Endothelial cell of umbilical vein (primary cell): ENCODE measurements around the gene PLG. TPM values are rescaled to one million over a fixed set of nuclear protein-coding genes. Genes with fewer than 3 reads are reported as not detected.
"Not testable (repeated sequence)": the region's sequence is repeated elsewhere in the genome, so short reads cannot be mapped to it uniquely, and the experiment has no call there.

Source experiments
- BruUV-seq: library from RNA; stranded (reverse); fragments of 400-500 nt; replicated peaks from 2 replicates; lab custom pipeline; 2021; lab: Mats Ljungman, UMichigan
- CTCF ChIA-PET: fragments of 300-600, 350-600 bp; sonication (Branson Sonifier 250); formaldehyde crosslinking; loops from one replicate; lab custom pipeline; 2021; ENCODE audit warnings: antibody characterized with exemption, inconsistent platforms; lab: Charles Lee
- POLR2A ChIA-PET: fragments of 300-600, 350-600 bp; sonication (Branson Sonifier 250); formaldehyde crosslinking; loops from one replicate; lab custom pipeline; 2021; ENCODE audit warnings: antibody characterized with exemption, inconsistent platforms; lab: Charles Lee
- DNase-seq: peaks from one replicate; pipeline ENCODE4 v3.0.0-alpha.2; 2011; ENCODE audit warnings: low read depth, low spot score
- FAIRE-seq: peaks from 2 replicates; lab custom pipeline; 2011; peaks lifted over from hg19 to GRCh38; lab: Jason Lieb, UNC
- H2AFZ ChIP-seq: 2 replicates; pipeline ENCODE4 v1.6.0; 2012; ENCODE audit warnings: low read depth, low read length, control low read depth, inconsistent platforms
- H3K27ac ChIP-seq: 2 replicates; pipeline ENCODE4 v1.5.1; 2011; ENCODE audit warnings: low read depth, mild to moderate bottlenecking, control low read depth, low read length, moderate library complexity; ENCODE audit not compliant: insufficient read depth
- H3K27me3 ChIP-seq, 2 experiments: 2 replicates each; pipeline versions ENCODE4 v1.6.0 to v1.6.1; 2011; ENCODE audit warnings: low read length in 2 of 2, mixed read lengths in 1 of 2; ENCODE audit not compliant: control insufficient read depth in 2 of 2, insufficient read depth in 2 of 2
- H3K36me3 ChIP-seq, 2 experiments: 2 replicates in 1 of 2; 3 replicates in 1 of 2; pipeline ENCODE4 v1.5.1; 2011; ENCODE audit warnings: low read length in 2 of 2, mild to moderate bottlenecking in 1 of 2, moderate library complexity in 1 of 2; ENCODE audit not compliant: control insufficient read depth in 2 of 2, insufficient read depth in 2 of 2; ENCODE audit errors: extremely low read depth in 1 of 2
- H3K4me1 ChIP-seq: 3 replicates; pipeline ENCODE4 v1.5.1; 2011; ENCODE audit warnings: mild to moderate bottlenecking, low read length; ENCODE audit not compliant: control insufficient read depth, insufficient read depth; ENCODE audit errors: extremely low read depth
- H3K4me2 ChIP-seq: 2 replicates; pipeline ENCODE4 v1.6.1; 2011; ENCODE audit warnings: low read length, control low read depth, mixed read lengths; ENCODE audit not compliant: insufficient read depth
- H3K4me3 ChIP-seq, 3 experiments: fragments of 200-600 bp in 1 of 3; sonication (generic), shearing (Covaris generic) in 1 of 3; replicated peaks in 1 of 3; 2 replicates each; pipeline ENCODE4 v1.5.1; 2011 to 2016; ENCODE audit warnings: control low read depth in 3 of 3, low read length in 3 of 3, mild to moderate bottlenecking in 2 of 3, inconsistent platforms in 1 of 3, low read depth in 1 of 3, moderate library complexity in 1 of 3; ENCODE audit not compliant: insufficient read depth in 1 of 3
- H3K79me2 ChIP-seq: 2 replicates; pipeline ENCODE4 v1.6.0; 2012; ENCODE audit warnings: low read length, inconsistent platforms; ENCODE audit not compliant: control insufficient read depth, insufficient read depth
- H3K9ac ChIP-seq: replicated peaks from 2 replicates; pipeline ENCODE3; 2011; ENCODE audit warnings: low read length, control low read depth; ENCODE audit not compliant: insufficient read depth; ENCODE audit errors: extremely low read depth
- H3K9me1 ChIP-seq: replicated peaks from 3 replicates; pipeline ENCODE4 v1.6.0; 2011; ENCODE audit warnings: mild to moderate bottlenecking, low read length; ENCODE audit not compliant: control insufficient read depth, insufficient read depth; ENCODE audit errors: extremely low read depth
- H3K9me3 ChIP-seq: replicated peaks from 2 replicates; pipeline ENCODE4 v1.5.1; 2012; ENCODE audit warnings: low read length, inconsistent platforms; ENCODE audit not compliant: control insufficient read depth, insufficient read depth
- H4K20me1 ChIP-seq: replicated peaks from 2 replicates; pipeline ENCODE3; 2011; ENCODE audit warnings: mild to moderate bottlenecking, low read length; ENCODE audit not compliant: control insufficient read depth, insufficient read depth; ENCODE audit errors: extremely low read depth
- CTCF ChIP-seq, 2 donors: IDR thresholded peaks; 1 replicate in 1 of 2; 2 replicates in 1 of 2; pipeline ENCODE4 v1.5.1; 2011; ENCODE audit warnings: low read length in 2 of 2, mild to moderate bottlenecking in 2 of 2, moderate library complexity in 2 of 2, control low read depth in 1 of 2, inconsistent platforms in 1 of 2, low read depth in 1 of 2; ENCODE audit not compliant: insufficient read depth in 1 of 2; ENCODE audit errors: extremely low read depth in 1 of 2
- EZH2 ChIP-seq: IDR thresholded peaks from 2 replicates; pipeline ENCODE4 v1.6.1; 2012; ENCODE audit warnings: borderline replicate concordance, low read depth, mild to moderate bottlenecking, moderate library complexity, low read length, inconsistent platforms; ENCODE audit not compliant: severe bottlenecking
- FOS ChIP-seq: IDR thresholded peaks from 2 replicates; pipeline ENCODE4 v1.6.1; 2011; ENCODE audit warnings: mild to moderate bottlenecking, low read length, moderate library complexity, borderline replicate concordance; ENCODE audit not compliant: insufficient read depth
- GATA2 ChIP-seq: IDR thresholded peaks from 2 replicates; pipeline ENCODE4 v1.7.0; 2011; ENCODE audit warnings: low read depth, mild to moderate bottlenecking, moderate library complexity, mixed read lengths, low read length; ENCODE audit not compliant: insufficient read length, insufficient read depth
- JUN ChIP-seq: IDR thresholded peaks from 2 replicates; pipeline ENCODE4 v1.6.1; 2011; ENCODE audit warnings: borderline replicate concordance, low read depth; ENCODE audit not compliant: insufficient read length, insufficient read depth
- MAX ChIP-seq: IDR thresholded peaks from 2 replicates; pipeline ENCODE4 v1.6.1; 2011; ENCODE audit not compliant: insufficient read depth, insufficient read length
- MYC ChIP-seq: IDR thresholded peaks from one replicate; pipeline ENCODE4 v1.6.1; 2011; ENCODE audit warnings: mild to moderate bottlenecking, low read depth, low read length
- POLR2A ChIP-seq: IDR thresholded peaks from 2 replicates; pipeline ENCODE4 v1.6.1; 2012; ENCODE audit warnings: low read depth, mild to moderate bottlenecking, control low read depth, low read length
- POLR2AphosphoS5 ChIP-seq: IDR thresholded peaks from 2 replicates; pipeline ENCODE4 v1.6.1; 2012; ENCODE audit warnings: low read depth, mild to moderate bottlenecking, control low read depth, low read length, moderate library complexity; ENCODE audit not compliant: insufficient read depth
- dilution Hi-C: fragments of 300-500 bp; cut with MboI; formaldehyde crosslinking; loops from one replicate; pipeline ENCODE4 v1.15.0; 2019; ENCODE audit warnings: low sequenced_read_pairs; ENCODE audit not compliant: extremely low pct_ligation_motif_present
- intact Hi-C: fragments of 100-400 bp; cut with micrococcal nuclease; formaldehyde crosslinking; loops from one replicate; pipeline ENCODE4 v1.10.0; 2022
- polyA plus RNA-seq, 4 experiments: library from polyadenylated mRNA; depleted of rRNA in 3 of 4; stranded (reverse) in 3 of 4; unstranded in 1 of 4; fragments of >200 nt; gene quantifications; 2 replicates each; pipeline versions ENCODE4 v1.2.1 to v1.2.3, GENCODE V29; 2011 to 2012; ENCODE audit warnings: missing spikeins in 1 of 4
- total RNA-seq: library from RNA; stranded (reverse); gene quantifications from 2 replicates; pipeline ENCODE4 v1.2.3, GENCODE V29; 2021

Gene PLG
- total and polyA plus RNA-seq, 2 donors (not counting 3 experiments of a cell fraction or from before 2014, with no cell fraction given), result not detected

GRCh38 chr6:160696884-160697283, 5.2 kb upstream of the PLG start:
- POLR2A ChIA-PET, H3K27me3 ChIP-seq, BruUV-seq, H3K9me1 ChIP-seq, CTCF ChIA-PET, intact Hi-C loops, H3K9ac ChIP-seq, dilution Hi-C loops, H4K20me1 ChIP-seq, H3K9me3 ChIP-seq, H3K36me3 ChIP-seq, H2AFZ ChIP-seq, DNase-seq, H3K4me3 ChIP-seq, H3K79me2 ChIP-seq, H3K4me1 ChIP-seq, H3K4me2 ChIP-seq, FAIRE-seq, H3K27ac ChIP-seq: not testable (repeated sequence)

- Histone ChIP-seq H3K9me3 (no peaks in the 10 kb centered on the region), H3K27ac (no peak overlapping the region), H3K4me2 (no peak overlapping the region), H3K79me2 (no peaks in the 10 kb centered on the region), H3K36me3 (no peaks in the 10 kb centered on the region), H4K20me1 (no peaks in the 10 kb centered on the region), H3K4me3 (no peak overlapping the region), H3K27me3 (no peaks in the 10 kb centered on the region), H2AFZ (no peak overlapping the region), H3K4me1 (no peaks in the 10 kb centered on the region), H3K9ac (no peak overlapping the region), H3K9me1 (no peaks in the 10 kb centered on the region)
- dilution Hi-C loops, result no loop called here
- CTCF ChIA-PET, result no interaction called here
- DNase-seq (no peak), FAIRE-seq (no peak)
- POLR2A ChIA-PET, result no interaction called here
- TF ChIP-seq GATA2, result no peak
- TF ChIP-seq CTCF (IDR thresholded peaks at IDR 0.05; ENCODE audit: extremely low read depth in 1 of 2, insufficient read depth in 1 of 2, low read depth in 1 of 2, low read length in 2 of 2), result no peak
- no peak for TF ChIP-seq FOS
- TF ChIP-seq MYC, result no peak
- TF ChIP-seq EZH2, result no peak
- TF ChIP-seq MAX, result no peak
- TF ChIP-seq JUN, result no peak
- no peak for TF ChIP-seq POLR2AphosphoS5
- TF ChIP-seq POLR2A, result no peak
- no TSS peak for BruUV-seq
- intact Hi-C loops, result no loop called here
These were observed 4.2 kb upstream of the PLG start for GRCh38 chr6:160697826-160698225.

- H3K9me3 ChIP-seq, H4K20me1 ChIP-seq, intact Hi-C loops, dilution Hi-C loops, BruUV-seq, H3K4me2 ChIP-seq, H3K9me1 ChIP-seq, FAIRE-seq, H3K9ac ChIP-seq, H3K36me3 ChIP-seq, H3K4me1 ChIP-seq, H3K27me3 ChIP-seq, POLR2A ChIA-PET, H2AFZ ChIP-seq, DNase-seq, H3K79me2 ChIP-seq, CTCF ChIA-PET, H3K27ac ChIP-seq, H3K4me3 ChIP-seq: not testable (repeated sequence)
These were observed 2.6 kb downstream of the PLG start for GRCh38 chr6:160704688-160705087.
